GM12875 (cell line): ENCODE results near the gene PRKN.

Experiments used
- H3K4me3 ChIP-seq: one replicate; pipeline ENCODE4 v1.5.1; 2011; ENCODE audit warnings: low read depth, low read length, control low read depth
- CTCF ChIP-seq: IDR thresholded peaks from 2 replicates; pipeline ENCODE4 v1.5.1; 2011; ENCODE audit warnings: low read depth, mild to moderate bottlenecking, control low read depth, inconsistent platforms, low read length, moderate library complexity, borderline replicate concordance; ENCODE audit not compliant: insufficient read depth

The PRKN gene

DNA sequence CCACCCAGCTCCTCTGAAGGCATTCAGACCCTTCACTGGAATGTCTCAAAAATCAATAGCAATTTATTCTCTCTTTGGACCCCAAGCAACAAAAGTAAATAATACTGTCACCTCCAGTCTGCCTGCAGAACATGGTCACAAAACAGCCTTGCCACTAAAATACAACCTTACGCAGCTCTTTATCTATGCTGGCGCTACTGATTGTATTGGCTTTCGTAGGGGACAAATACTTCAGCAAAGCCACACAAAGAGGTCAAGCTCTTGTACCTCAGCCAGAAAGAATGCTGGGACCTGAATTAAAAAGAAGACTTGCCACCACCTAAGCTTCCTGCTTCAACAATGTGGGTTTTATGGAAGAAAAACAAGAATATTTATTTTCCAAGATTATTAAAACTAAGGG lies 57.2 kb downstream of the PRKN start:
- H3K4me3 ChIP-seq = no peak overlapping the region
- no peak for TF ChIP-seq CTCF

- no peak overlapping the region for H3K4me3 ChIP-seq
- TF ChIP-seq CTCF = no peak
Measured at GRCh38 chr6:162666246-162666645, 61.3 kb downstream of the PRKN start.

DNA sequence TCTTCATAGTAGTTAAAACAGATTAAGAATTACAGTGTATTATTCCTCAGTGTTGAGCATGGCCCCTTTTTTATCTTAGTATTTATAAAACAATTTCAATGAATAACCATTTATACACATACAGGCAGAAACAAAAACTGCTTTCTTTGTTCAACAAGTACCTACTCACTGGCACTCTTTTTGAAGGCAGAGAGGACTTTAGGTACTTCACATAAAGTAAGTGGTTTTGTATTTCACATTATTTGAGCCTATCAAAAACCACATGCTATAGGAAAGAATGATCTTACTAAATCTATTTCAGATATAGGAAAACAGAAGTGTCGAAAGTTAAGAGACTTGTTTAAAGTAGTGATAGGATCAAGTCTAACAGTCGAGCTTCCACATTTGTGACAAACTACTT lies 73.8 kb downstream of the PRKN start:
- TF ChIP-seq CTCF = no peak
- H3K4me3 ChIP-seq = no peak overlapping the region

DNA sequence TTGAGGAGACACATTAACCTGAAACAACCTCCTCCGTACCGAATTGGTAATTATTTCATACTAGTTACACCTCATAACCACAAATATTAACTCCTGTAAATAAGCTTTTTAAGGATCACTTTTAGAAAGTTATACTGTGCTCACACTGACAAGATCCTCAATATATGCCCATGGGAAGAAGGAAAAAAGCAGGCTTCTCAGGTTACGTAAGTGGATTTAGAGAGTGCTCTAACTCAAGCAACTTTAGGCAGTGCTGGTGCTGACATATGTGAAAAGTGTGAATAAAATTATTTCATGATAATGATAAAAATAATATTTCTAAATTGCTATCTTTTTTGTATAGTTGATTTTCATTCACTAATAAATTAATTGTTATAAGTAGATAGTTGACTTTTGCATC lies 76.1 kb downstream of the PRKN start:
- TF ChIP-seq CTCF = no peak
- H3K4me3 ChIP-seq = no peak overlapping the region

GRCh38 chr6:162649271-162649670 lies 78.3 kb downstream of the PRKN start:
- no peak overlapping the region for H3K4me3 ChIP-seq
- TF ChIP-seq CTCF = no peak

DNA sequence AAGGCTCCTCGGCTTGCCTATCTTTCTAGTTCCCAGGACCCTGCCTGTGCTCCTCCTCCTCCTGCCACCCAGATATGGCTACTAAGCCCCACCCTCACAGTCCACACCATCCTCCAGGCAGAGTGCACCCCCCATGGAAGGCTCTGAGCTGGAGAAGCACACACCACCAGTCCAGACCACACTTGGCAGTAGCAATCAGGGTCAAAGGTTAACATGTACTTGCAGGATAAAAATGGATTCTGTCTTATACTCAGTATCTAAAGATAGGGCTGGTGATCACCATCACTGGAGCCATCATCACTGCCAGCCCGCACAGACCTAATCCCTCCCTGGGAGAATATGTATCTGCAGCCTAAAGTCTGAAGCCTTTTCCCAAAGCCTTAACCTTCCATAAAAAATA lies 83.4 kb downstream of the PRKN start:
- H3K4me3 ChIP-seq = no peak overlapping the region
- TF ChIP-seq CTCF = no peak

DNA sequence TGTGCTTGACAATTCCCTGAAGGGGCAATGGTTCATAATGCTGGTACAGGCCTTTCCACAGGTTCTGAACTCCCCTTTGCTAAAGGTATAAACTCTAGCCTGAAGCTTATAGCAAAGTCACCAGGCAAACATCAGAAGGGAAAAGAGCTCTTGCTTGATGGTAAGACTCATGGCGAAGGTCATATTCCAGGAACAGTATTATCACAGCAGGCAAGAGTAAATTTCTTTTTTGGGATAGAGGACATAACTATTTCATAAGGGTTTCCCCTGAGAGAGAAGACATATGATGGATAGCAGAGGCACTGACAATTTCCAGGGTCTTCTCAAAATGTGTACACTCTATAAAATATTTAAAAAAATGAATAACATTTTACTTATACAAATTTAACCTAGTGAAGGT lies 86.8 kb downstream of the PRKN start:
- TF ChIP-seq CTCF = no peak
- no peak overlapping the region for H3K4me3 ChIP-seq

- no peak overlapping the region for H3K4me3 ChIP-seq
- TF ChIP-seq CTCF = no peak
Measured at GRCh38 chr6:162639951-162640350, 87.6 kb downstream of the PRKN start.
